NCI-H524 (cell line): ENCODE results near the gene TMEM51.
A peak's percentile ranks its signal among the peaks of the same experiment; 100 is the strongest.

ENCODE experiments used
- DNase-seq, 2 experiments: peaks; one replicate each; lab custom pipeline; 2025; lab: John Stamatoyannopoulos, UW

The TMEM51 gene

GRCh38 chr1:15218287-15219279 is 65.0 kb downstream of the TMEM51 start:
- no peak for DNase-seq

GRCh38 chr1:15219280-15220023 is 65.9 kb downstream of the TMEM51 start:
- DNase-seq = no peak

GRCh38 chr1:15220024-15220392 is 66.5 kb downstream of the TMEM51 start:
- no peak for DNase-seq

GRCh38 chr1:15220825-15221431 is 67.4 kb downstream of the TMEM51 start:
- no peak for DNase-seq

GRCh38 chr1:15222653-15223303 is 69.2 kb downstream of the TMEM51 start:
- no peak for DNase-seq

- DNase-seq = no peak
Measured at GRCh38 chr1:15224259-15224869, 70.8 kb downstream of the TMEM51 start.

GRCh38 chr1:15224974-15225373 is 71.4 kb downstream of the TMEM51 start:
- DNase-seq = no peak

- DNase-seq = no peak
Measured at GRCh38 chr1:15225461-15225860, 71.9 kb downstream of the TMEM51 start.

- DNase-seq = no peak
Measured at GRCh38 chr1:15226388-15227255, 73.1 kb downstream of the TMEM51 start.

GRCh38 chr1:15229707-15230131 is 76.2 kb downstream of the TMEM51 start:
- DNase-seq = no peak

- no peak for DNase-seq
Measured at GRCh38 chr1:15231714-15232201, 78.2 kb downstream of the TMEM51 start.

GRCh38 chr1:15233689-15234088 is 80.1 kb downstream of the TMEM51 start:
- DNase-seq = no peak

- peak in 1 of 2 experiments; percentile 30 for DNase-seq
Measured at GRCh38 chr1:15236321-15236721, 82.8 kb downstream of the TMEM51 start.

- DNase-seq = no peak
Measured at GRCh38 chr1:15236746-15237145, 83.2 kb downstream of the TMEM51 start.

- DNase-seq = no peak
Measured at GRCh38 chr1:15238789-15239188, 85.2 kb downstream of the TMEM51 start.

GRCh38 chr1:15242766-15243165 is 89.2 kb downstream of the TMEM51 start:
- DNase-seq = no peak

- DNase-seq = peak in 1 of 2 experiments; percentile 14
Measured at GRCh38 chr1:15243275-15244043, 89.9 kb downstream of the TMEM51 start.

- no peak for DNase-seq
Measured at GRCh38 chr1:15244813-15245212, 91.3 kb downstream of the TMEM51 start.

- no peak for DNase-seq
Measured at GRCh38 chr1:15245593-15246360, 92.2 kb downstream of the TMEM51 start.
